Measurements from ENCODE around the gene RTN4. TPM values are rescaled to one million over a fixed set of nuclear protein-coding genes. Genes with fewer than 3 reads are reported as not detected.

Gene RTN4
- total RNA-seq, 4 donors from 2014 or later = 234 to 395 (median 319) TPM

DNA sequence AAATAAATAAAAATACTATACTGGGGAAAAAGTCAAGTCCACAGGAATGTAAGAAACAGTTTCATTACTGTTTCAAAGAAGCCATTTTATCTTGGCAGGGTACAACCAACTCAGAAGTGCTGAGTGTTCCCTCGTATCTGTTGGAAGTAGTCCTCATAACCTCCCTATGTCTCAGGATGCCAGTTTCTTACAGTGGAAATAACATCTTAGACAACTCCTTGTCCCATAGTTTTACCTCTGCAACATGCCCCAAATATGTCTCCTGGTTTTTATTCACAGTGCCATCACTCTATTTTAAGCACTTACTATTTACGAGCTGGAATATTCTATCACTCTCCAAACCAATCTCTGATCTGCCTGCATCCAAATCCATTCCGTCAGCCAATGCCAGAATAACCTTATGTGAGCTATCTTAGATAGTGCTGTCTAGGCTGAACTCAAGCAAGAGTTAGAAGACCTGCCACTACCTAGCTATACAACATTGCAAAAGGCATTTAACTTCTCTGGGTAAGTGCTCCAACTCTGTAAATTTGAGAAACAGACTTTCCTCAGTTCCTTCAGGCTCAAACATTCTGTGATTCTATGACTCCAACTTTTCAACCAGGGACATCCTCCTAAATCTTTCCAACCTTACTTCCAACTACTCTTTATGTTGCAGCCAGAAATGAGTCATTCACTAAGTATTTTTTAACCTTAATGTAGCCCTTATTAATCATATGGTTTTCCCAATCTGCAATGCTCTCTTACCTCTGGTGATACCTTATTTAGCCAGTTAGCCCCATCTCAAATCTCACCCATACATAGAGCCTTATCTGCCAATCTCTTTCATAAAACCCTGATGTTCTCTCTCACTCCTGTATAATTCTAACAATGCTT is 66.7 kb downstream of the RTN4 start:
- Histone ChIP-seq H3K36me3 (peaks cover 24% of the 10 kb centered on the region), H3K27me3 (no peaks in the 10 kb centered on the region), H3K9me3 (no peaks in the 10 kb centered on the region), H3K4me3 (no peak overlapping the region), H3K4me1 (peaks cover 67% of the 10 kb centered on the region), H3K27ac (peak overlapping the region; percentile 52)
- WGBS = 27% methylated on average over 3 of the region's 3 CpGs
- TF ChIP-seq, protein P1, sequence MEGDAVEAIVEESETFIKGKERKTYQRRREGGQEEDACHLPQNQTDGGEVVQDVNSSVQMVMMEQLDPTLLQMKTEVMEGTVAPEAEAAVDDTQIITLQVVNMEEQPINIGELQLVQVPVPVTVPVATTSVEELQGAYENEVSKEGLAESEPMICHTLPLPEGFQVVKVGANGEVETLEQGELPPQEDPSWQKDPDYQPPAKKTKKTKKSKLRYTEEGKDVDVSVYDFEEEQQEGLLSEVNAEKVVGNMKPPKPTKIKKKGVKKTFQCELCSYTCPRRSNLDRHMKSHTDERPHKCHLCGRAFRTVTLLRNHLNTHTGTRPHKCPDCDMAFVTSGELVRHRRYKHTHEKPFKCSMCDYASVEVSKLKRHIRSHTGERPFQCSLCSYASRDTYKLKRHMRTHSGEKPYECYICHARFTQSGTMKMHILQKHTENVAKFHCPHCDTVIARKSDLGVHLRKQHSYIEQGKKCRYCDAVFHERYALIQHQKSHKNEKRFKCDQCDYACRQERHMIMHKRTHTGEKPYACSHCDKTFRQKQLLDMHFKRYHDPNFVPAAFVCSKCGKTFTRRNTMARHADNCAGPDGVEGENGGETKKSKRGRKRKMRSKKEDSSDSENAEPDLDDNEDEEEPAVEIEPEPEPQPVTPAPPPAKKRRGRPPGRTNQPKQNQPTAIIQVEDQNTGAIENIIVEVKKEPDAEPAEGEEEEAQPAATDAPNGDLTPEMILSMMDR (IDR thresholded peaks at IDR 0.05) = no peak
- no peak for DNase-seq (ENCODE audit: low spot score in 2 of 2)

DNA sequence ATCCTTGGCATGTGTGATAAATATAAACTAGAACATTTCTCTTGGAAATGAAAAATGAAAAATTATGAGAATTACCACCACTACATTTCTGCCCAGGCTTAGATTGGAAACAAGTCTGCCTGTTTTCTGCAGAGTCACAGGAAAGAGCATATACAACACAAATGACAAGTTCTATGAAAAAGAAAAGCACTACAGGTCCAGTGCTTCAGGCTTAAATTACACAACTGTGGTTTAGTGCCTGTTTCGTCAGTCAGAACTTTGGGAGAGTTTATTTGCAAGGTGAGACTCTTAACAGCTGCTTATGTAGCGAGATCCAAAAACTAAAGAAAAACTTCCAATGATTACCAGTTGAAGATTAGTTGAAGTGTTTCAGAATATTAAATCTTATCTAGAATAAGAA is 68.9 kb downstream of the RTN4 start:
- H3K27me3 ChIP-seq = no peaks in the 10 kb centered on the region
- peak overlapping the region; percentile 11 for H3K27ac ChIP-seq
- no peak overlapping the region for H3K4me3 ChIP-seq
- peaks cover 20% of the 10 kb centered on the region for H3K36me3 ChIP-seq
- no peak for DNase-seq (ENCODE audit: low spot score in 2 of 2)
- peaks cover 76% of the 10 kb centered on the region for H3K4me1 ChIP-seq
- TF ChIP-seq, protein P1 (IDR thresholded peaks at IDR 0.05) = no peak
- TF ChIP-seq EP300 (IDR thresholded peaks at IDR 0.05) (no peak), POLR2A (IDR thresholded peaks at IDR 0.05) (no peak), POLR2AphosphoS5 (IDR thresholded peaks at IDR 0.05) (no peak)
- H3K9me3 ChIP-seq = no peaks in the 10 kb centered on the region
- WGBS = 79% methylated on average over 2 of the region's 2 CpGs

DNA sequence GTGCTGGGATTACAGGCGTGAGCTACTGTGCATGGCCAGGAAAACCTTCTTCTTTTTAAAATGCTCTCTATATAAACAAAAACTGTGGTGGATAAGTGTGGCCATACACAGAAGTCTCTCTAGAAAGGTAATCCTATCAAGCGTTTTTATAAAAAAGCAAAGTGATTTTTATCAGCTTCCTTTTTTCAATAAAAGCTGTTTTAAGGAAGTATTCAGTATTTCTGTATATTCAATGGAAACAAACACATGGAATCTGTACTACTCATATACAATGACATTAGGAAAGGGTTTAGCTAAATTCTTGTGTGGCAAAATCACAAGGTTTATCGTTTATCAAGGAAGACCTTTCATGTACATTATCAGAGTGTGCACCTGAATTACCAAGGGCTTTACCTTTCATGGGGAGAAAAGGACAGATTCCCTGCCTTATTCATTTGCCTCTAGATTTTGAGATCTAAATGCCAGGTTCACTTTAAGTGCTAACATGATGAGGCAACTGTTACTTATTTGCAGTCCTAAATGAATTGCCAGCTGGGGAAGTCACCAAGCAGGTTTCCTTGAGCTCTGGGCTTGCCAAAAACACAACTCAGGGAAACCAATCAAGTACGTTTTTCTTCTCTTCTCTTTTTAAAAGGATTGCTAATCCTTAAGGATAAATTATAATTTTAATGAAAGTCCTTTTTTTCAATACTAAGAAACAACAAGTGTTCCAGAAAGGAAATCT is 70.8 kb downstream of the RTN4 start:
- Histone ChIP-seq H3K27ac (peak overlapping the region; percentile 22), H3K9me3 (no peaks in the 10 kb centered on the region), H3K4me1 (peaks cover 76% of the 10 kb centered on the region), H3K4me3 (no peak overlapping the region), H3K36me3 (peaks cover 17% of the 10 kb centered on the region), H3K27me3 (no peaks in the 10 kb centered on the region)
- TF ChIP-seq POLR2A (IDR thresholded peaks at IDR 0.05) = no peak
- TF ChIP-seq EP300 (IDR thresholded peaks at IDR 0.05) = no peak
- TF ChIP-seq POLR2AphosphoS5 (IDR thresholded peaks at IDR 0.05) = peak in 1 of 3 donors; percentile 18
- TF ChIP-seq, protein P1 (IDR thresholded peaks at IDR 0.05) = no peak
- 36% methylated on average over 4 of the region's 4 CpGs for WGBS
- DNase-seq (ENCODE audit: low spot score in 2 of 2) = no peak

DNA sequence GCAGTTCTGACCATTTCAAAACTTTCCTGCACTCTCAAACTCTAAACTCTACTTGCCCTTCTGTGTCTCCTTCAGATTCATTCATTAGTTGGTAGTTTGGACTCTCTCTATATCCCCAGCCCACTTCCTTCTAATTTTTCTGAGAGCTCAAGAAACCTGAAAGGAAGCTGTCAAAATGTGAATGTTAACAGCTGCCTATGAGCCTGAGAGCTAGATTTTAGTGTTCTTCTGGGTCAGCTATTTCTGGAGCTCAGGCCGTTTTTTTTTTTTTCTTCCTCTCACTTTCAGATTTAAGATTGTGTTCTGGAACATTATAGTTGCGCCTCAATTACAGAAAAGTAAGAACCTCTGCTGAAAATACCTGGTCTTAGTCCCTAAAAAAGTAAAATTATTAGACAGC is 73.1 kb downstream of the RTN4 start:
- 48% methylated on average over 2 of the region's 2 CpGs for WGBS
- H3K9me3 ChIP-seq = no peaks in the 10 kb centered on the region
- peaks cover 71% of the 10 kb centered on the region for H3K4me1 ChIP-seq
- no peak for DNase-seq (ENCODE audit: low spot score in 2 of 2)
- H3K36me3 ChIP-seq = peaks cover 18% of the 10 kb centered on the region
- no peak overlapping the region for H3K4me3 ChIP-seq
- TF ChIP-seq POLR2AphosphoS5 (IDR thresholded peaks at IDR 0.05) = no peak
- TF ChIP-seq, protein P1 (IDR thresholded peaks at IDR 0.05) = no peak
- no peak for TF ChIP-seq EP300 (IDR thresholded peaks at IDR 0.05)
- TF ChIP-seq POLR2A (IDR thresholded peaks at IDR 0.05) = no peak
- H3K27ac ChIP-seq = no peak overlapping the region
- no peaks in the 10 kb centered on the region for H3K27me3 ChIP-seq
